HCT116 (cell line): ENCODE data around the gene ATRIP. TPM values are rescaled to one million over a fixed set of nuclear protein-coding genes. Genes with fewer than 3 reads are reported as not detected.

Experiments
- ATAC-seq: fragments of 200-7000 bp; cut with Tn5 transposase; 2 replicates; pipeline ENCODE4 v1.9.1; 2020; ENCODE audit warnings: mild to moderate bottlenecking, moderate library complexity
- BruUV-seq: library from RNA; stranded (reverse); fragments of 400-500 nt; replicated peaks from 2 replicates; lab custom pipeline; 2021; lab: Mats Ljungman, UMichigan
- CTCF ChIA-PET: fragments of 300-600 bp; sonication (Branson Sonifier 250); formaldehyde crosslinking; loops from one replicate; lab custom pipeline; 2021; ENCODE audit warnings: antibody characterized with exemption; lab: Charles Lee
- POLR2A ChIA-PET: fragments of 300-600, 350-600 bp; sonication (Branson Sonifier 250); formaldehyde crosslinking; loops from one replicate; lab custom pipeline; 2021; ENCODE audit warnings: antibody characterized with exemption; lab: Charles Lee
- RAD21 ChIA-PET, 2 experiments: fragments of 300-600 bp; sonication (Branson Sonifier 250); formaldehyde crosslinking; loops; one replicate each; lab custom pipeline; 2023; ENCODE audit warnings: low total read pairs in 2 of 2; ENCODE audit not compliant: uncharacterized antibody in 2 of 2, unreplicated experiment in 2 of 2, low non-redundant PET in 1 of 2; lab: Charles Lee
- DNase-seq: peaks from one replicate; pipeline ENCODE4 v3.0.0-alpha.2; 2010; ENCODE audit warnings: low read depth, low spot score
- H2AFZ ChIP-seq: fragments of 200-600 bp; shearing (Covaris generic), sonication (generic); 2 replicates; pipeline ENCODE4 v1.6.1; 2017; ENCODE audit warnings: low read depth, mixed run types, mixed read lengths, antibody characterized with exemption, low read length; ENCODE audit not compliant: poor library complexity, severe bottlenecking
- H3K27ac ChIP-seq: 2 replicates; pipeline ENCODE4 v1.5.1; 2012; ENCODE audit warnings: low read depth, low read length
- H3K27me3 ChIP-seq: fragments of 200-600 bp; sonication (generic); 2 replicates; pipeline ENCODE4 v1.6.1; 2016; ENCODE audit warnings: mixed run types, low read length, mixed read lengths; ENCODE audit not compliant: insufficient read depth
- H3K36me3 ChIP-seq, 2 experiments: fragments of 200-500 bp in 1 of 2; fragments of 200-600 bp in 1 of 2; sonication (Bioruptor generic) in 1 of 2; sonication (generic) in 1 of 2; 2 replicates each; pipeline versions ENCODE4 v1.5.1 to v1.6.1; 2014 to 2016; ENCODE audit warnings: low read length in 2 of 2, inconsistent platforms in 1 of 2, mixed read lengths in 1 of 2, mixed run types in 1 of 2; ENCODE audit not compliant: insufficient read depth in 2 of 2, control insufficient read depth in 1 of 2
- H3K4me1 ChIP-seq, 2 experiments: fragments of 200-600 bp in 1 of 2; sonication (generic) in 1 of 2; 2 replicates each; pipeline versions ENCODE4 v1.5.1 to v1.6.1; 2012 to 2017; ENCODE audit warnings: low read length in 2 of 2, inconsistent platforms in 1 of 2, mild to moderate bottlenecking in 1 of 2, mixed read lengths in 1 of 2, mixed run types in 1 of 2, moderate library complexity in 1 of 2; ENCODE audit not compliant: insufficient read depth in 2 of 2, control insufficient read depth in 1 of 2
- H3K4me2 ChIP-seq: fragments of 200-600 bp; sonication (generic); 2 replicates; pipeline ENCODE4 v1.6.1; 2017; ENCODE audit warnings: mixed run types, low read length, mixed read lengths
- H3K4me3 ChIP-seq, 2 experiments: fragments of 200-600 bp in 1 of 2; sonication (generic) in 1 of 2; replicated peaks in 1 of 2; 2 replicates each; pipeline ENCODE4 v1.5.1; 2011 to 2016; ENCODE audit warnings: low read length in 2 of 2, control low read depth in 1 of 2, low read depth in 1 of 2, mild to moderate bottlenecking in 1 of 2, mixed read lengths in 1 of 2, mixed run types in 1 of 2
- H3K79me2 ChIP-seq: fragments of 200-600 bp; sonication (generic); 2 replicates; pipeline ENCODE4 v1.6.1; 2017; ENCODE audit warnings: mild to moderate bottlenecking, mixed run types, low read length, moderate library complexity, mixed read lengths; ENCODE audit not compliant: insufficient read depth
- H3K9ac ChIP-seq: fragments of 200-600 bp; sonication (generic); 2 replicates; pipeline ENCODE4 v1.6.1; 2016; ENCODE audit warnings: low read length, mixed read lengths
- H3K9me2 ChIP-seq: fragments of 200-600 bp; sonication (generic), shearing (Covaris generic); 2 replicates; pipeline ENCODE4 v1.6.1; 2017; ENCODE audit warnings: mixed run types, mild to moderate bottlenecking, moderate library complexity; ENCODE audit not compliant: insufficient read depth
- H3K9me3 ChIP-seq, 2 experiments: fragments of 200-500 bp in 1 of 2; fragments of 200-600 bp in 1 of 2; sonication (Bioruptor generic) in 1 of 2; sonication (generic) in 1 of 2; 2 replicates each; pipeline ENCODE4 v1.6.1; 2014 to 2017; ENCODE audit warnings: low read length in 2 of 2, mixed read lengths in 2 of 2, inconsistent platforms in 1 of 2, low read depth in 1 of 2, mild to moderate bottlenecking in 1 of 2, mixed run types in 1 of 2, moderate library complexity in 1 of 2; ENCODE audit not compliant: control insufficient read depth in 1 of 2, insufficient read depth in 1 of 2
- H4K20me1 ChIP-seq: fragments of 200-600 bp; sonication (generic), shearing (Covaris generic); 2 replicates; pipeline ENCODE4 v1.6.1; 2017; ENCODE audit warnings: mixed run types, mild to moderate bottlenecking, moderate library complexity; ENCODE audit not compliant: insufficient read depth
- CBX3 ChIP-seq: IDR thresholded peaks from 2 replicates; pipeline ENCODE4 v1.6.1; 2012; ENCODE audit warnings: low read depth
- ELF1 ChIP-seq: IDR thresholded peaks from 2 replicates; pipeline ENCODE4 v1.6.1; 2012; ENCODE audit warnings: low read depth, borderline replicate concordance
- FOSL1 ChIP-seq: IDR thresholded peaks from 2 replicates; pipeline ENCODE4 v1.6.1; 2012; ENCODE audit warnings: low read depth
- JUND ChIP-seq: IDR thresholded peaks from 2 replicates; pipeline ENCODE4 v1.6.1; 2012
- POLR2A ChIP-seq: IDR thresholded peaks from 2 replicates; pipeline ENCODE4 v1.7.0; 2011; ENCODE audit warnings: borderline replicate concordance; ENCODE audit not compliant: insufficient read depth, insufficient read length; ENCODE audit errors: extremely low read depth
- POLR2AphosphoS5 ChIP-seq: IDR thresholded peaks from 2 replicates; pipeline ENCODE4 v1.6.1; 2011; ENCODE audit warnings: mild to moderate bottlenecking, low read depth, low read length, moderate library complexity
- SRF ChIP-seq: IDR thresholded peaks from 2 replicates; pipeline ENCODE4 v1.6.1; 2012; ENCODE audit warnings: low read depth
- TCF7L2 ChIP-seq: IDR thresholded peaks from 2 replicates; pipeline ENCODE4 v1.7.0; 2011; ENCODE audit warnings: borderline replicate concordance, inconsistent platforms; ENCODE audit not compliant: insufficient read depth, insufficient read length; ENCODE audit errors: extremely low read depth
- ZBTB33 ChIP-seq: IDR thresholded peaks from 2 replicates; pipeline ENCODE4 v1.6.1; 2011; ENCODE audit warnings: mild to moderate bottlenecking, low read length, moderate library complexity; ENCODE audit not compliant: insufficient replicate concordance; ENCODE audit errors: extremely low read depth
- ZFX ChIP-seq: fragments of 450-650 bp; IDR thresholded peaks from 2 replicates; pipeline ENCODE4 v1.6.1; 2017
- ZNF274 ChIP-seq: fragments of 200-500 bp; sonication (Bioruptor generic); IDR thresholded peaks from 2 replicates; pipeline ENCODE4 v1.6.1; 2014; ENCODE audit warnings: mild to moderate bottlenecking, low read depth, low read length, inconsistent platforms
- intact Hi-C: fragments of 100-400 bp; cut with micrococcal nuclease; formaldehyde crosslinking; loops from 2 replicates; pipeline ENCODE4 v1.10.0; 2022
- total RNA-seq: library from RNA; stranded (reverse); gene quantifications from one replicate; pipeline ENCODE4 v1.2.1, GENCODE V29; 2021; ENCODE audit not compliant: unreplicated experiment
- TF ChIP-seq, protein P1 (sequence below): IDR thresholded peaks from 2 replicates; pipeline ENCODE4 v1.6.1; 2012
- TF ChIP-seq, protein P2 (sequence below): IDR thresholded peaks from 2 replicates; pipeline ENCODE4 v1.6.1; 2012; ENCODE audit warnings: low read depth
- TF ChIP-seq, protein P3 (sequence below), 3 experiments: fragments of 200-600 bp in 1 of 3; sonication (generic) in 1 of 3; IDR thresholded peaks in 2 of 3; conservative IDR thresholded peaks in 1 of 3; 2 replicates each; pipeline ENCODE4 v1.5.1; 2012 to 2017; ENCODE audit warnings: low read depth in 2 of 3, low read length in 2 of 3, antibody characterized with exemption in 1 of 3, borderline replicate concordance in 1 of 3, control low read depth in 1 of 3, mild to moderate bottlenecking in 1 of 3, mixed read lengths in 1 of 3, mixed run types in 1 of 3, moderate library complexity in 1 of 3; ENCODE audit not compliant: insufficient read depth in 1 of 3

The ATRIP gene
- total RNA-seq, 1 experiment from 2014 or later = 15.6 TPM

DNA sequence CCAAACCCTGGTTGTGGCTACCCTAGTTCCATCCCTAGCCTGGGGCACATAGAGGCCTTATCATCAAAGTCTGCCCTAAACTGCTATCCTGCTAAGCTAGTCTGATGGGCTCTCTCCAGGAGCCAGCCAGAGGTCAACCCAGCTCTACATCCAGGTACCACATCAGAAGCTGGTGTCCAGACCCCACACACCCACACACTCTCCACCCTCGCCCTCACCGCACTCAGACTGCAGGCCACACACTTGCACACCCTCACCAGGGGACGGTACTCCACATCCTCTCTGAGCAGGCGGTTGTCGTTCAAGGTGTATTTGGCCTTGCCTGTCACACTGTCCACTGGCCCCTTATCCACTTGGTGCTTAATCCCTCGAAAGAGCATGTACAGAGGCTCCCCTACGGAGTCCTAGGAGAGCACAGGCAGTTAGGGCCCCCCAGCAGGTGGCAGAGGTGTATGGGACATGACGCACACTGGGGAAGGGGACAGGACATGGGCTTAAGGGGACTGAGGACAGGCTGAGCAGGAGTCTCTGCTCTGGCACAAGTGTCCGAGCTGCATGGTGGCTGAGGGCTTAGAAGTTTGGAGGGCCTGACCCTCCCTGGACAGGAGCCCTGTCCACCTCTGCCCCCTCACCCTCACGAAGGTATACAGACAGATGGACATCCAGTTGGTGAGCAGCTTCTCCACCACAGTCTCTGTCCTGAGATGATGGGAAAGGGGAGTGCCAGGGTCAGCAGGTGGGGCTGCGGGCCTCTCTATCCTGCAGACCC lies 34.7 kb upstream of the ATRIP start:
- no peak for ATAC-seq
- H2AFZ ChIP-seq = no peak overlapping the region
- no peaks in the 10 kb centered on the region for H4K20me1 ChIP-seq
- no peaks in the 10 kb centered on the region for H3K9me2 ChIP-seq
- intact Hi-C loops = no loop called here
- H3K27me3 ChIP-seq = no peaks in the 10 kb centered on the region
- no peak for TF ChIP-seq ELF1
- TF ChIP-seq POLR2A = no peak
- TF ChIP-seq, protein P1, sequence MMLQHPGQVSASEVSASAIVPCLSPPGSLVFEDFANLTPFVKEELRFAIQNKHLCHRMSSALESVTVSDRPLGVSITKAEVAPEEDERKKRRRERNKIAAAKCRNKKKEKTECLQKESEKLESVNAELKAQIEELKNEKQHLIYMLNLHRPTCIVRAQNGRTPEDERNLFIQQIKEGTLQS = no peak
- TF ChIP-seq, protein P2, sequence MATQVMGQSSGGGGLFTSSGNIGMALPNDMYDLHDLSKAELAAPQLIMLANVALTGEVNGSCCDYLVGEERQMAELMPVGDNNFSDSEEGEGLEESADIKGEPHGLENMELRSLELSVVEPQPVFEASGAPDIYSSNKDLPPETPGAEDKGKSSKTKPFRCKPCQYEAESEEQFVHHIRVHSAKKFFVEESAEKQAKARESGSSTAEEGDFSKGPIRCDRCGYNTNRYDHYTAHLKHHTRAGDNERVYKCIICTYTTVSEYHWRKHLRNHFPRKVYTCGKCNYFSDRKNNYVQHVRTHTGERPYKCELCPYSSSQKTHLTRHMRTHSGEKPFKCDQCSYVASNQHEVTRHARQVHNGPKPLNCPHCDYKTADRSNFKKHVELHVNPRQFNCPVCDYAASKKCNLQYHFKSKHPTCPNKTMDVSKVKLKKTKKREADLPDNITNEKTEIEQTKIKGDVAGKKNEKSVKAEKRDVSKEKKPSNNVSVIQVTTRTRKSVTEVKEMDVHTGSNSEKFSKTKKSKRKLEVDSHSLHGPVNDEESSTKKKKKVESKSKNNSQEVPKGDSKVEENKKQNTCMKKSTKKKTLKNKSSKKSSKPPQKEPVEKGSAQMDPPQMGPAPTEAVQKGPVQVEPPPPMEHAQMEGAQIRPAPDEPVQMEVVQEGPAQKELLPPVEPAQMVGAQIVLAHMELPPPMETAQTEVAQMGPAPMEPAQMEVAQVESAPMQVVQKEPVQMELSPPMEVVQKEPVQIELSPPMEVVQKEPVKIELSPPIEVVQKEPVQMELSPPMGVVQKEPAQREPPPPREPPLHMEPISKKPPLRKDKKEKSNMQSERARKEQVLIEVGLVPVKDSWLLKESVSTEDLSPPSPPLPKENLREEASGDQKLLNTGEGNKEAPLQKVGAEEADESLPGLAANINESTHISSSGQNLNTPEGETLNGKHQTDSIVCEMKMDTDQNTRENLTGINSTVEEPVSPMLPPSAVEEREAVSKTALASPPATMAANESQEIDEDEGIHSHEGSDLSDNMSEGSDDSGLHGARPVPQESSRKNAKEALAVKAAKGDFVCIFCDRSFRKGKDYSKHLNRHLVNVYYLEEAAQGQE = no peak
- TF ChIP-seq, protein P3, sequence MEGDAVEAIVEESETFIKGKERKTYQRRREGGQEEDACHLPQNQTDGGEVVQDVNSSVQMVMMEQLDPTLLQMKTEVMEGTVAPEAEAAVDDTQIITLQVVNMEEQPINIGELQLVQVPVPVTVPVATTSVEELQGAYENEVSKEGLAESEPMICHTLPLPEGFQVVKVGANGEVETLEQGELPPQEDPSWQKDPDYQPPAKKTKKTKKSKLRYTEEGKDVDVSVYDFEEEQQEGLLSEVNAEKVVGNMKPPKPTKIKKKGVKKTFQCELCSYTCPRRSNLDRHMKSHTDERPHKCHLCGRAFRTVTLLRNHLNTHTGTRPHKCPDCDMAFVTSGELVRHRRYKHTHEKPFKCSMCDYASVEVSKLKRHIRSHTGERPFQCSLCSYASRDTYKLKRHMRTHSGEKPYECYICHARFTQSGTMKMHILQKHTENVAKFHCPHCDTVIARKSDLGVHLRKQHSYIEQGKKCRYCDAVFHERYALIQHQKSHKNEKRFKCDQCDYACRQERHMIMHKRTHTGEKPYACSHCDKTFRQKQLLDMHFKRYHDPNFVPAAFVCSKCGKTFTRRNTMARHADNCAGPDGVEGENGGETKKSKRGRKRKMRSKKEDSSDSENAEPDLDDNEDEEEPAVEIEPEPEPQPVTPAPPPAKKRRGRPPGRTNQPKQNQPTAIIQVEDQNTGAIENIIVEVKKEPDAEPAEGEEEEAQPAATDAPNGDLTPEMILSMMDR (IDR thresholded peaks at IDR 0.05 in 2 of 3, conservative IDR thresholded peaks at IDR 0.05 in 1 of 3; ENCODE audit: borderline replicate concordance in 1 of 3, insufficient read depth in 1 of 3, low read depth in 2 of 3, low read length in 2 of 3) = no peak
- TF ChIP-seq SRF = no peak
- TF ChIP-seq ZBTB33 = no peak
- TF ChIP-seq ZNF274 = no peak
- TF ChIP-seq ZFX = no peak
- no peak for TF ChIP-seq POLR2AphosphoS5
- TF ChIP-seq CBX3 = no peak
- no peak for TF ChIP-seq FOSL1
- no peak for TF ChIP-seq JUND
- no peak for TF ChIP-seq TCF7L2
- peaks cover 0 to 3% of the 10 kb centered on the region in 2 experiments; a peak in 2 of 4 replicates for H3K36me3 ChIP-seq
- H3K27ac ChIP-seq = no peak overlapping the region
- no peak for DNase-seq
- H3K4me3 ChIP-seq = no peak overlapping the region
- no peaks in the 10 kb centered on the region for H3K9me3 ChIP-seq
- CTCF ChIA-PET = interaction anchor here (1.3 to 1.6 kb wide), 2 partner anchors 11 to 24 kb away, joined by 3 to 5 read pairs; no protein-coding TSS in a partner anchor
- H3K4me1 ChIP-seq = no peaks in the 10 kb centered on the region
- RAD21 ChIA-PET = no interaction called here
- no peak overlapping the region for H3K4me2 ChIP-seq
- no peak overlapping the region for H3K9ac ChIP-seq
- POLR2A ChIA-PET = no interaction called here
- H3K79me2 ChIP-seq = no peaks in the 10 kb centered on the region
- BruUV-seq = no TSS peak
